Stimulated activated naive CD8-positive, alpha-beta T cell treated with anti-CD3 and anti-CD28 coated beads, Interleukin-15, Interleukin-2, amounts not matched to agents 100 ng/mL and 50 ng/mL, for 24 hours (primary cell): ENCODE data around the gene OPCML.

Experiments used
- H3K27ac Mint-ChIP-seq: one replicate; pipeline ENCODE4 v1.8.0; 2021; ENCODE audit warnings: mild to moderate bottlenecking, mixed read lengths
- H3K27me3 Mint-ChIP-seq: one replicate; pipeline ENCODE4 v1.8.0; 2021; ENCODE audit warnings: mixed read lengths
- H3K36me3 Mint-ChIP-seq: one replicate; pipeline ENCODE4 v1.8.0; 2021; ENCODE audit warnings: low read depth, mixed read lengths
- H3K4me1 Mint-ChIP-seq: one replicate; pipeline ENCODE4 v1.8.0; 2021; ENCODE audit warnings: low read depth, mixed read lengths
- H3K4me3 Mint-ChIP-seq: one replicate; pipeline ENCODE4 v1.8.0; 2021; ENCODE audit warnings: mild to moderate bottlenecking, mixed read lengths
- H3K9me3 Mint-ChIP-seq: one replicate; pipeline ENCODE4 v1.8.0; 2021; ENCODE audit warnings: mixed read lengths

OPCML gene

DNA sequence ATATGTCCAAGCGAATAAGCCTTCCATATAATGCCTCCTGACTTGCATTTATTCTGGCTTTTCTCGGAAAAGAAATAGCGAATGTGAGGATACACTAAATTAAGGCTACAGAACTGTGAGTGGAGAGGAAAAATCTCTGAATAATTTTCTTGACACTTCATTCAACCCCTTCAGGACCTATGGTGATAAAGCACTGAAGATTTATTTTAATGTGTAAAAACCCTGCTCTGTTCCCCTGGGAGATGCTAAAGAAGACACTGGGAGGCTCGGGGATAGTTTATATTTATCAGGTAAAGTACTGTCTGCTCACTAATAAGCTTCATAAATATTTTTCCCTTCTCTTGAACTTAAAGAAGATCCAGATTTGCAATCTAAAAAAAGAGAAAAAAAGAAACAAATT is 895.8 kb downstream of the OPCML start:
- Mint-ChIP-seq H3K4me1 (no peaks in the 10 kb centered on the region), H3K27ac (no peak overlapping the region), H3K36me3 (no peaks in the 10 kb centered on the region), H3K9me3 (no peaks in the 10 kb centered on the region), H3K4me3 (no peak overlapping the region), H3K27me3 (no peaks in the 10 kb centered on the region)

DNA sequence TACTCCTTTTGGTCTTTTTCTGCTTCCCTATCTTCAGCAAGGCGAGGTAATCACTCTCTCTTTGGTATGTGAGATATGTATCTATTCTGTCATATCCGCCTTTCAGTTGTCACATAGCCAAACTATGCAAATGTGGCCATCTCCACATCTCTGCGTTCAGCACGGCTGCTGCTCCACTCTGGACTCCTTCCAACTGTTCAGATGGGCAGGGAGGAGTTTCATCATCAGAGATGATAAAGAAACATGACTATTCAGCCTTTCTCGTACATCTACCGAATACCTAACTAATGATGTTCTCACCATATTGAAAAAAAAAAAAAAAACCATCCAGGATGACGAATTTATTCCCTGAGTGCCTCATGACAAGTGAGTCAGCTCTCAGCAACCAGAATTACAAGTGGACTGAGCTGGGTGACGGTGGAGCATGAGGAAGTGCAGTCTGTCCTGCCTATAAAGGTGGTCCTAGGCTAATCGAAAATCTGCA is 899.6 kb downstream of the OPCML start:
- Mint-ChIP-seq H3K4me3 (no peak overlapping the region), H3K27ac (no peak overlapping the region)

DNA sequence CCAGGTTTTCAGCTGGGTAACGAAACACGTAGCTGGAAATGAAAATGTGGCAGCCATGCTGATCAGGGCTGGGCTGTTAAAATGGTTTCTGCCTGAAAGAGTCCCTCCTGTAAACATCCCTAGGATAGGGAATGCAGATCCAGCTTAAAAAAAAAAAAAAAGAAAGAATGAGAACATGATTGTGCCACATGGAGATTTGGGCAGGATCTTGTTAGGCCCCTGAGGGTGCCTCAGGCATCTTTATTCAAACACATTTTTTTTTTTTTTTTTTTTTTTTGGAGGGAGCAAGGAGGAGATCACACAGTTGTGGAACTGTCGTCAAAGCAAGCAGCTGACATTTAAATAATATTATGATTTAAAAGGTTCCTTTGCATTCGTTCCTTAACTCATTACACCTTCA is 900.3 kb downstream of the OPCML start:
- Mint-ChIP-seq H3K9me3 (no peaks in the 10 kb centered on the region), H3K36me3 (no peaks in the 10 kb centered on the region), H3K27me3 (no peaks in the 10 kb centered on the region), H3K27ac (no peak overlapping the region), H3K4me1 (no peaks in the 10 kb centered on the region), H3K4me3 (no peak overlapping the region)

More for the DNA sequence above, 899.6 kb downstream of the OPCML start:
- Mint-ChIP-seq H3K9me3 (no peaks in the 10 kb centered on the region), H3K36me3 (no peaks in the 10 kb centered on the region), H3K4me1 (no peaks in the 10 kb centered on the region), H3K27me3 (no peaks in the 10 kb centered on the region)

DNA sequence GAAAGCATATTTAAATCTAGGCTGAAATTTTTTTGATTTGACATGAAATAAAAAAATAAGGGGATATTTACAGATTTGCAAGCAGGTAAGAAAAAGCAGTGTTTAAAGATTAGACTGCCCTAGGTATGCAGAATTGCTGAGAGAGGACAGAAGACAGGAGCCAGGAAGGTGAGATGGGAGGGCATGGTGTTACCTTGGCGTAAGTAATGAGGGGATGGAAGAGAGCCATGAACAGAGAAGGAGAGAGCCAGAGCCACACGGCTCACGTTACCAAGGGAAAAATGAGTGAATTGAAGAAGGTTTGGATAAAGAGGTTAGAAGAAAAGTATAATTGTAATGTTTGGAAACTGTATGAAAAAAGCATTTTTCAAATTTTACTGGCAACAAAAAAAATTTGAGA is 904.3 kb downstream of the OPCML start:
- Mint-ChIP-seq H3K4me3 (no peak overlapping the region), H3K9me3 (peaks cover 4% of the 10 kb centered on the region), H3K27ac (no peak overlapping the region), H3K4me1 (no peaks in the 10 kb centered on the region), H3K36me3 (no peaks in the 10 kb centered on the region), H3K27me3 (no peaks in the 10 kb centered on the region)

DNA sequence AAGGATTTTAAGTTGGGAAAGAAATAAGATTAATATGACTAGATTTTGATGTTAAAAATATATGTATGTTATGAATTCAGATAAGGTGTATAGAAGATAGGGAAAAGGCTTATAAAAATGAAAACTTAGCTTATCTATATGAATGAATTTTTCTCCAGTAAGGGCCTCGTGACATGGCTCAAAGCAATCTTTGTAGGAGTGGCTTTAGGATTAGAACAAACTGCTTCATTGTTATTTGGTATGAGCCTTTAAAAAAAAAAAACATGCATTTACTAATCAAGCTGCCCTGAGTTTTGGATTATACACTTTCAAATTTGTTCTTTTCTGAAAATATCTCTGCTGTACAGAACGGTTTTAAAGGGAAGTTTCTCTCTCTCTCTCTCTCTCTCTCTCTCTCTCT is 905.9 kb downstream of the OPCML start:
- Mint-ChIP-seq H3K27me3 (no peaks in the 10 kb centered on the region), H3K36me3 (no peaks in the 10 kb centered on the region), H3K4me3 (no peak overlapping the region), H3K4me1 (no peaks in the 10 kb centered on the region), H3K9me3 (peaks cover 4% of the 10 kb centered on the region), H3K27ac (no peak overlapping the region)

DNA sequence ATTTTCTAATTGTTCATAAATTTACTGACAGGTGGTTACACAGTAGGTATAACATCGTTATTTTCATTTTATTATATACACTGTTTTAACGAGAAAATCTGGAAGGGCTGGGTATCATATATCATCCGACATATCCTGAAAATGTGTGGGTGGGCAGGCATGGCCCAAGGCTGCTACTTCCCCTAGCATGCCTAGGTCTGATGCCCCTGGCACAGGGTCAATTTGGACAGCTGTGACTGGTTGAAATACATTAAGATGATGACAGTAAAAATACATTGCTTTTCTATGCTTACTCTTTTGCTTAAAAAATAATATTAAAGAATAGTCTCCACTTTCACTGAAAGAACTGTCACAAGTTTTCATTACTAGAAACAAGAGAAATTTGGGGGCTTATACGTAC is 908.8 kb downstream of the OPCML start:
- Mint-ChIP-seq H3K36me3 (no peaks in the 10 kb centered on the region), H3K27me3 (no peaks in the 10 kb centered on the region), H3K27ac (no peak overlapping the region), H3K9me3 (peaks cover 4% of the 10 kb centered on the region), H3K4me1 (no peaks in the 10 kb centered on the region), H3K4me3 (no peak overlapping the region)

DNA sequence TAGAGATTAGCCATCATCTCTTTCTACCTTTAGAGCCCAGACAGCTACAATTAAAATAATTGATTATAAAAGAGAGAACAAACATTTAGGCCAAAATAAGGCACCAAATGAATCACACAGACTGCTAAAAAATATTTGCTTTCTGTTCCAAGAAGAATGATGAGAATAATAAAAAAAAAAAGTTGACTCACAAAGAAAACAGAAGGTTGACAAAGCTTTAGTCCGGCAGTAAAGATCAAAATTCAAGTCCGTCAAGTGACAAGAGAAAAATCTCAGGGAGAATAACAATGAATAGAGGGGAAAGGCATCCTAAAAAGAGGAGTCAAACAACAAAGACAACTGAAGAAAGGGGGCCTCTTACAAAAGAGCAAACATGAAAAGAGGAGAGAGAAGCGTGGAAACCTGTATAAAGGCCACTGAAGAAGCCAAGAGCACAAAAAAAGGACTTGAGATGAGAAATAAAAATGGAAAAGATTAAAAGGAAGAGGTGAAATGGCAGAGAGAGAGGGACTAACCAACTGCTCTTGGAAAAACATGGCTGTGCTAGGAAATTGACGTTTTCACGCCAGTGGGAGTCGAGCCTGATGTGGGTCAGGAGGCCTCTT is 910.2 kb downstream of the OPCML start:
- H3K36me3 Mint-ChIP-seq = no peaks in the 10 kb centered on the region
- H3K27ac Mint-ChIP-seq = no peak overlapping the region
- H3K4me3 Mint-ChIP-seq = no peak overlapping the region
- no peaks in the 10 kb centered on the region for H3K27me3 Mint-ChIP-seq
- peaks cover 4% of the 10 kb centered on the region for H3K9me3 Mint-ChIP-seq
- H3K4me1 Mint-ChIP-seq = no peaks in the 10 kb centered on the region

DNA sequence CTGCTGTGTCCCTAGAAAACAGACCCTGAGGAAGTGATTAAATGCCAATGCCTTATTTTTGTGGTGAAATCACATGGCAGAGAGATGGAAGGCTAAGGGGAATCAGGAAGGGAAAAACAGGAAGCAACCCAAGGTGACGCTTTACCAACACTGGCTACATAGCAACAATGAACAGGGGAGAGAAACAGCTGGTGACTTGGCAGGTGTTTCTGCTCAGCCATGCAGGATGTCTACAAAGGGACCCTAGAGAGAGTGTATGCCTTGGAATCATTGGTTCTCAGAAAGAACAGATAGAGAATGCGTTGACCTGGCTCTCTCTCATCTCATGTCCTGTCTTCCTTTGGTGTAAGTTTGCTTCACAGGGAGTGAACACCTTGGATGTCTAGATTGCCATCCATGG is 911.9 kb downstream of the OPCML start:
- no peaks in the 10 kb centered on the region for H3K27me3 Mint-ChIP-seq
- peaks cover 7% of the 10 kb centered on the region for H3K9me3 Mint-ChIP-seq
- H3K4me3 Mint-ChIP-seq = no peak overlapping the region
- no peaks in the 10 kb centered on the region for H3K4me1 Mint-ChIP-seq
- no peaks in the 10 kb centered on the region for H3K36me3 Mint-ChIP-seq
- H3K27ac Mint-ChIP-seq = no peak overlapping the region

DNA sequence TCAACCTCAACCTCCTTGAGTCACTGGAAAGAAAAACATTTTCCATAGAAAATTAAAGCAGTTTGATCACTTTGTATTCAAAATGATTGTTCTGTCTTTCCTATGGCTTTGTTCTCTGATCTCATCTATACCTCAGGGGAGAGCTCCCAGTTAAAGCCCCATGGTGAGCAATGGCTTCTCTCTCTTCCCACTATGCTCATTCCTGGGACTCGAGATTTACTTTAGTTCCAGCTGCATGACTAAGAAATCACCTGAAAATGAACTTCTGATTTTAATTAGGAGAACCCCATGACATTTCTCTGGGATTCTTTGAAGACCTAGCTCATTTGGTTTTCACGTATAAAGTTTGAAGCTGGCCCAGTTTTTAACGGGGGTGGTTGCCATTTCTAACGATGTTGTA is 921.5 kb downstream of the OPCML start:
- H3K4me1 Mint-ChIP-seq = no peaks in the 10 kb centered on the region
- H3K4me3 Mint-ChIP-seq = no peak overlapping the region
- no peaks in the 10 kb centered on the region for H3K27me3 Mint-ChIP-seq

DNA sequence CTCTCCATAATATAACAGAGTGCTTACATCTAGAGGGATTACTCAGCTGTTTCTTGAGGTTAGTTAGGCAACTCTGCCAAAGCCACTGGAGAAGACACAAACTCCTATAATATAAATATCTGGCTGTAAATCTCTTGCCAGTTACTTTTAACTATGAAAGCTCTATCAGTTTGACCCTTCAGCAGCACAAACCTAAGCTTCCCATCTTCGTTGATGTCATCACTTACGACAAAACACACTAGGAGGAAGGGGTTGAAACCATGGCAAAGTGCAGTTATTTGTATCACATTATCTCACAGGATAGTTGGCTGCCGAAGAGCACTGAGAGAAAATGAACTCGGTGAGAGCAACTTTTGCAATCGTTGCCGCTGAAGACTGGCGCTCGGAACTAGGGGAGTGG is 922.1 kb downstream of the OPCML start:
- H3K9me3 Mint-ChIP-seq = peaks cover 5% of the 10 kb centered on the region
- no peaks in the 10 kb centered on the region for H3K36me3 Mint-ChIP-seq
- H3K27ac Mint-ChIP-seq = no peak overlapping the region
- H3K4me3 Mint-ChIP-seq = no peak overlapping the region
- no peaks in the 10 kb centered on the region for H3K27me3 Mint-ChIP-seq
- H3K4me1 Mint-ChIP-seq = no peaks in the 10 kb centered on the region

More for the DNA sequence above, 921.5 kb downstream of the OPCML start:
- no peak overlapping the region for H3K27ac Mint-ChIP-seq
- no peaks in the 10 kb centered on the region for H3K36me3 Mint-ChIP-seq
- H3K9me3 Mint-ChIP-seq = peaks cover 8% of the 10 kb centered on the region

DNA sequence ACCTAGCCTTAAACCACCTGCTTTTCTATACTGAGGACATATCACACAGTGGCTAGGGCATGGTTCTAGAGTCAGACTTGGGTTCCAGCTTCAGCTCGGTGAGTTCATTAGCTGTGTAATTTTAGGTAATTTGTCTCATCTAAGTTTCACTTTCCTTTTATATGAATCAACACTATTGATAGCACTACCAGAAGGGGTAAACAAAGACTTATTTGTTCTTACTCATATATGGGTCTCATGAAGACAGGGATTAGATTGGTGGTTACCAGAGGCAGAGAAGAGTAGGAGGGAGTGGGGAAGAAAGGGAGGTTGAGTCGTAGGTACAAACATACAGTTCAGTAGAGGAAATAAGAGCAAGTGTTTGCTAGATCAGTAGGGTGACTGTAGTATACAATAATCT is 924.7 kb downstream of the OPCML start:
- no peak overlapping the region for H3K4me3 Mint-ChIP-seq
- no peaks in the 10 kb centered on the region for H3K36me3 Mint-ChIP-seq
- H3K9me3 Mint-ChIP-seq = no peaks in the 10 kb centered on the region
- no peaks in the 10 kb centered on the region for H3K27me3 Mint-ChIP-seq
- H3K4me1 Mint-ChIP-seq = no peaks in the 10 kb centered on the region
- no peak overlapping the region for H3K27ac Mint-ChIP-seq

DNA sequence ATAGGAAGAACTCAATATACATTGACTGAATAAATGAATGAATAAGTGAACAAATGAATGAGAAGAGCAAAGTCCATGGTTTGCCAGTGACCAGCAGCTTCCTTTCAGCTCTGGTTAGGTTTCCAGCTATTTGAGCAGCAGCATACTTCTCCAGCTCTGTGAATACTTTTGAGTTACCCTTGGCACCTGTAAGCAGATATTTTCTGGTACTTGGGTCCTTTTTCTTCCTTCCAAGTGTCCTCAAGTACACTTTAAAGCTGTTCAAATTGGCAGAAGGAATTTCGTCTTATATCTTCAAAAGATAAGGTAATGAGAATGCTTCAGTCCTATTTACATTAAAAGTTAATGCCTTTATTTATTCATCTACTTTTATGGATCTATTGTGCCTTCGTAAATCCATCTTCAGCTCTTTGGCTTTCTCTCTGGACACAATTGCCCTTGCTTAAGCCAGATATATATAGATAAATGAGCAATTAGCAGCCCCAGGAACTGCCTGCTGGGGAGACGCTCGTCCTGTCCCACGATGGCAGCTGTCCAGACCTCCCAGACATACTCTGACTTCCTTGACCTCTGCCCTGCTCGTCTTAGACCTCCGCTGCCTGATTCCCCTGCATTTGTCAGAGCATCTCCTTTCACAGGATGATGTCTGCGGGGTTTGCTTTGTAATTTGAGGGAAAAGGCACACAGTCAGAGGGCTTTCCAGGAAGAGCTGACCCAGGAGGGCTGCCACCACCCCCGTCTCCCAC is 926.3 kb downstream of the OPCML start:
- Mint-ChIP-seq H3K9me3 (no peaks in the 10 kb centered on the region), H3K4me3 (no peak overlapping the region), H3K27ac (no peak overlapping the region), H3K4me1 (no peaks in the 10 kb centered on the region), H3K27me3 (no peaks in the 10 kb centered on the region), H3K36me3 (no peaks in the 10 kb centered on the region)

DNA sequence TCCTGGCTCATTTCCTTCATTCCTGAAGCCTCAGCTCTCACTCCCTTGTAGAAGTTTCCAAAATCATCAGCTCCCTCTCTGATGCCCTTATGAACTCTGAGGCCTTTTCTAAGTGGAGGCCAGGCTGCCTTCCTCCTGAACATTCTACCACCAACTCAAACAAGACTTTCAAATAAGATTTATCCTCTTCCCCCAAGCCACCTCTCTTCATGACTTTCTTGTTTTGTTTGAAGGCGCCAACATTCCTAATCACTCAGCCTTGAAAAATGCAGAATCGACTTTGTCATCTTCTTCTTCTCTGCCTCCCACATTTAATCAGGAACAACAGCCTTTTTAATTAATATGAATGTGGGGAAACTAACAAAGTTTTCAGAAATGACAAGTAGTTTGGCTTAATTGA is 927.9 kb downstream of the OPCML start:
- H3K36me3 Mint-ChIP-seq = no peaks in the 10 kb centered on the region
- no peaks in the 10 kb centered on the region for H3K4me1 Mint-ChIP-seq
- H3K9me3 Mint-ChIP-seq = no peaks in the 10 kb centered on the region
- no peak overlapping the region for H3K27ac Mint-ChIP-seq
- H3K4me3 Mint-ChIP-seq = no peak overlapping the region
- no peaks in the 10 kb centered on the region for H3K27me3 Mint-ChIP-seq

DNA sequence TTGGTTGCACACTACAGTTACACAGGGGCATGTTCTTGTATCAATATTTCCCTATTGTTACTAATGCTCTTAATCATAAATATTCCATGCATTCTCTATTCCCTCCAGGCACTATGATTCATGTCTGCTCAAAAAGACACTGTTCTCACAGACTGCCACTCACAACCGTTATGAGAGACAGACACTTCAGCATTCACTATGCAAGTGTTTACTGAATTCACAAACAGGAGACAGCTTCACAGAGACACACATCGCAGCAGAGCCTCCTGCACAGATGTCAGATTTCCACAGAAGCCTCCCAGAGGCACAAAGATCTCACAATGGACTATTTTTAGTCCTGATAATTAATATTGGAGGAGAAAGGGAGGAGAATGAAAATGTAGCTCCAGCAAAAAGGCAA is 930.4 kb downstream of the OPCML start:
- Mint-ChIP-seq H3K27me3 (no peaks in the 10 kb centered on the region), H3K9me3 (no peaks in the 10 kb centered on the region), H3K4me1 (no peaks in the 10 kb centered on the region), H3K36me3 (no peaks in the 10 kb centered on the region), H3K27ac (no peak overlapping the region), H3K4me3 (no peak overlapping the region)

DNA sequence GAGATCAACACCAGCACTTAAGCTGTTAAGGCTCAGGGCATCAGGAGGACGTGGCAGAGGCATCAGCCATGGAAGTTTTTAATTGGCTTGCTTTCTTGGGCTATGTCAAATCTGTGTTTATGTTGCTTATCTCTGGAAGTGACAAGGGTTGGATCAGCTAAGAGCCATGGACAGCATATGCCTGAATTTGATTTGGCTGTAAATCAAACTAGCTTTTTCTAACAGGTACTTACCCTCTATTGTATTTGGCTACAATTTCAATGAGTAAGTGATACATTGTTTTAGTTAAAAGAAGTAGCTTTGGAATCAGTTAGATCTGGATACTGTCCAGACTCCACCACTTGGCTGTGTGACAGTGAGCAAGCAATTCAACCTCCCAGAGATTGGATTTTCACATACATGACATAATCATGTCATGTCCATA is 936.6 kb downstream of the OPCML start:
- H3K27ac Mint-ChIP-seq = no peak overlapping the region
- no peaks in the 10 kb centered on the region for H3K27me3 Mint-ChIP-seq
- H3K4me3 Mint-ChIP-seq = no peak overlapping the region
- no peaks in the 10 kb centered on the region for H3K36me3 Mint-ChIP-seq
- no peaks in the 10 kb centered on the region for H3K9me3 Mint-ChIP-seq
- no peaks in the 10 kb centered on the region for H3K4me1 Mint-ChIP-seq

DNA sequence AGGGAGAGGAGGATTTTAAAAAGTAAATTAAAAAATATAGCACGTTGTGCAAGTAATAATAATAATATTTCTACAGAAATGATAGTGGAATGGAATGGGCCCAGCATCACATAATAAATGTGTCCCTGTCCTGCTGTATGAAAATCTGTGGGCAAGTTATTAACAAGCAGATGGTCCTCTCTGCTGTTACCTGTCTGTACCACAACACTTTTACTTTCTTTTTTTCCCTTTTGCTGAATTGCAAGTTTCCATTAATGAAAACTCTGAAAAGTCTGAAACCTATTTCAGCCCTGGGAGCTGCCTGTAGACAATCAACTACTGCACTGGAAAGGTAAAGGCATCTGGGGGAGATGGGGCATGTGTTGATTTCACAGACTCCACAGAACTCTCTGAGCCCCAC is 937.1 kb downstream of the OPCML start:
- Mint-ChIP-seq H3K36me3 (no peaks in the 10 kb centered on the region), H3K27ac (no peak overlapping the region), H3K27me3 (no peaks in the 10 kb centered on the region), H3K9me3 (no peaks in the 10 kb centered on the region), H3K4me3 (no peak overlapping the region), H3K4me1 (no peaks in the 10 kb centered on the region)
